ENCODE results near the gene PFDN4.
A peak's percentile ranks its signal among the peaks of the same experiment; 100 is the strongest.
"Not testable (repeated sequence)": the region's sequence is repeated elsewhere in the genome, so short reads cannot be mapped to it uniquely, and the experiment has no call there.

The PFDN4 gene

DNA sequence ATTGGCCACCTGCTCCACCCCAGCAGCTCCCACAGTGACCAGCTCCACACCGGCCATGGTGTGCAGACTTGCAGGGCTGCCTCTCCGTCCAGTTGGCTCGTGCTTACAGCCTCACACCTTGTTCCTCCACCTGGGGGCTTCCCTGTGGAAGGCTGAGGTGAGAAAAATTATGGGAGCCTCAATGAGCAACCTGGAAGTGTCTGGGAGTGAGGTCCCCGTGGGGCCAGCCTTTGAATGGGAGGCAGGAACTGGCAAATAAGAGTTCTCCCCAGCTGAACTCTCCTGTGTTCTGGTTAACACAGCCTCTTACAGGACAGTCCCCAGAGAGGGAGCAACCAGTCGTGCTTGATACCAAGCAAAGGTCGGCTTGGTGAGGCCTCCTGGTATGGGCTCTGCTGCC, 3.8 kb upstream of the PFDN4 start:
- DNase-seq, result no peak

DNA sequence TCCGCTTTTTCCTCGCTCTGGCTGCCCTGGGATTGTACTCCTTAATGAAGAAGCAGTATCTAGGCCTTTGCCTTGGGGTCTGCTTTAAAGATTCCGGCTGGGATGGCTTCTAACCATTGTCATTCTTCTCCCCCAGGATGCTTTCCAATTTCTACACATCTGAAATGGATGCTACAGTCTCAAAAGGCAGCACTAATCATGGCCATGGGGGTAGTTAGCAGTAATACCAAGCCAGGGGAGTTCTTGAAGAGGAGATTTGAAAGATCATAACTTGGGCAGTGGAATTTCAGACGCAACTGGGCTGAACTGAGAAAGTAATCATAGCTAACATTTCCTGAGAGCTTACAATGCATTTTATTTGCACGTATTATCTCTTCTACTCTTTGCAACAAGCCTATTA, 3.4 kb upstream of the PFDN4 start:
- no peak for DNase-seq

DNA sequence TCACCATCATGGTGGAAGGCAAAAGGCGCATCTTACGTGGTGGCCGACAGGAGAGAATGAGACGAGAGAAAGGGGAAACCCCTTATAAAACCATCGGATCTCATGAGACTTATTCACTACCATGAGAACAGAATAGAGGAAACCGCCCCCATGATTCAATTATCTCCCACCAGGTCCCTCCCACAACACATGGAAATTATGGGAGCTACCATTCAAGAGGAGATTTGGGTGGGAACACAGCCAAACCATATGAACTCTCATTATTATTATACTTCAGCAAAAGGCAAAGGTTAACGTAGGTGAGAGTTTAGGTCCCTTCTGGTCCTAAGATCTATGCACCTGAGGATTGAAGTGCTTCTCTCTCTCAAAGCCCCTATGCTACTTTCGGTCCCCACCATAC, 2.4 kb upstream of the PFDN4 start:
- DNase-seq, result no peak

DNA sequence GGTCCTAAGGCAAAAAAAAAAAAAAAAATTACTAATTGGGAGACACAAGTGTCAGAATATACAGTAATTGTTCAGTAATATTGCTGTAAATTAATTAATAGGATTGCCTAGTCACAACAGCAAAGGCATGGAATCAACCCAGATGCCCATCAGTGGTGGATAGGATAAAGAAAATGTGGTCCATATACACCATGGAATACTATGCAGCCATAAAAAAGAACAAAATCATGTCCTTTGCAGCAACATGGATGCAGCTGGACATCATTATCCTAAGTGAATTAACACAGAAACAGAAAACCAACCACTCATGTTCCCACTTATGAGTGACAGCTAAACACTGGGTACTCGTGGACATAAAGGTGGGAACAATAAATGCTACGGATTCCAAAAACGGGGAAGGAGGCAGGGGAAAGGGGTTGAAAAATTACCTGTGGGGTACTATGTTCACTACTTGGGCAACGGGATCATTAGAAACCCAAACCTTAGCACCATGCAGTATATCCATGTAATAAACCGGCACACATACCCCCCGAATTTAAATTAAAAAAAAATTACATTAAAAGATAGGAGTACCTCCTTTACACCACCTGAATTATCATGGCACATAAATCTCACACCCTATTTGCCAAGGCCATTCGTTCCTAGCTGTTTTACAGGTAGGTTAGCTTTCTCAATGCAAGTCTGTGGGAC, 689 bp upstream of the PFDN4 start:
- DNase-seq, result no peak

DNA sequence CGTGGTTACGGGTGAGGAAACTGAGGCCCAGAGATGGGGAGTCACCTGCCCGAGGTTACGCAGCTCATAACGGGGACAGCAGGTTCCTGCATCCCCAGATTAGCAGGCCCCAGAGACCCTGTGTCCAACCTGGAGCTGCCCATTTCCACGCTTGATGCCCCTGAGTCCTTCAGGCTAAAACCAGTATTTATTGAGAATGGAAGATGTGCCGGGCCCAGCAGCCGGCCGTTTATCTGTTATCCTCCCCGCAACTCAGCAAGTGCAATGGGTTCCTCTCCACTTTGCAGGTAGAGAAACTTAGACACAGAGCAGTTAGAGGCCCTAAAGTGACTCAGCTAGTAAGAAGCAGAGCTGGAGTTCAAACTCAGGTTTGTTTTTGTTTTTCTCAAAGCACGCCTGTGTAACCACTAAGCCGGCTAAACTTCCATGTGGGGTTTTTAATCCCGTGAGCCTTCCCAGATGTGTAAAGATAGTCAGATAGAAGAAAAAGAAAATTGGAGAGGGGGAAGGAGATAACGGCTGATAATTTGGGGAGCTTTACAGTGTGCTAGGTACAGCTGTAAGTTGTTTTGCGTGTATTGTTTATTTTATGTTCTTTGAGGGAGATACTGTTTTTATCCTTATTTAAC, 775 bp downstream of the PFDN4 start:
- peak; percentile 36 for DNase-seq

DNA sequence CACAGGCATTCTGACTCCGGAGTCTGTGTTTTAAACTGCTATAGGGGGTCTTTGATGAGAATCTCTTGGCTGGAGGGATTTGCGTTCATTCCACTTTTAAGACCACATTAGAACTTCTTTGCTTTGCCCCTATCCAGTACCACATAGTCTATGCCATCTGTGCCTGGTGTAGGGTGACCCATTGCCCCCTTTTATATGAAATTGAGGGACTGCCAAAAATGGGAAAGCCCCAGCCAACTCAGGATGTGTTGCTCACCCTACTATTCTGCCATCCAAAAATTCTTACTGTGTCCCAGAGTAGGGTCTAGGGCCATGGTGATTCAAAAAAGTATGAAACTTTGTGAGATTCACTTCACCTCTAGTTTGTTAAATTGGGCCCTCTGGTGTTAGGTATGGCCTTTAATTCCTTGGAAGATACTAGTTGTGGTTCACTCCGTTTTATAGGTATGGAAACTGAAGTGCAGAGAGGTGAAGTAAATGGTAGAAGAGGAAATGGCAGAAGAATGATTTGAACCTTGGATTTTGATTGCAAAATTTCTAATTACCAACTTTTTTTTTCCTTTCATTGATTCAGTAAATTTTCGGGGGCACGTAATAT, 1.4 kb downstream of the PFDN4 start:
- DNase-seq, result no peak

DNA sequence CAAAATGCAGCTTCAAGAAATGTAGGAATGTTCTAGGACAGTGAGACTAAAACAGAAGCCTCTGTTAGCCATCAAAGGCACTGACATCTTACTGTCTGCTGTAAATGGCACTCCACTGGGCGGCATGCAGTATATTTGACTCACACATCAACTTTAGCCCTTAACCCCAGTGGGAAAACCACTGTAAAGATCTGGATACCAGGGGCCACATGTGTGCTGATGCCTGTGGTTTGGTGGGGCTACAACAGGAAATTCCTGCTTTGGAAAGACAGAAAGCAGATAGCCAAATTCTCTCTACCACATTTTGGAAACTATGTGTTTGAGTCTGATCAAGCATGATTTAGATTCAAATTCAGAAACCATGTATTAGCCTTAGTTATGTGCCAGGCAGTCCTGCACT, 4.3 kb downstream of the PFDN4 start:
- no peak for DNase-seq

DNA sequence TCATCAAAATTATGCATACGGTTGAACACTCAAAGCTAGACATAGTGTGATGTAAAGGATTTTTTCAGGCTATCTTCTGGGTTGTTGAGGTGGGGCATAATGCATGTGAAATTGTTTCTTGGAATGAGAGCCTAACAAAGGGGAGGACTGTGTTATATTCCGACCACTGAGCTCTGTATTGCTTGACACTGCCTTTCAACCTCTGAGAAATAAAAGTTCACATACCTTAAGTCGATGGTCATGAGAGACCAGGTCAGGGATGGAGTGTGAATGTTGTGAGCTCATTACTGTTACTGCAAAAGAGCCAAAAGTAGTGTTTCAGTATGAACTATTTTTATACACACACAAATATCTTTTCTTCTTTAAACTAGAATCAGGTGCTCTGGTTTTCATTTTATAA, 5.0 kb downstream of the PFDN4 start:
- DNase-seq, result no peak

DNA sequence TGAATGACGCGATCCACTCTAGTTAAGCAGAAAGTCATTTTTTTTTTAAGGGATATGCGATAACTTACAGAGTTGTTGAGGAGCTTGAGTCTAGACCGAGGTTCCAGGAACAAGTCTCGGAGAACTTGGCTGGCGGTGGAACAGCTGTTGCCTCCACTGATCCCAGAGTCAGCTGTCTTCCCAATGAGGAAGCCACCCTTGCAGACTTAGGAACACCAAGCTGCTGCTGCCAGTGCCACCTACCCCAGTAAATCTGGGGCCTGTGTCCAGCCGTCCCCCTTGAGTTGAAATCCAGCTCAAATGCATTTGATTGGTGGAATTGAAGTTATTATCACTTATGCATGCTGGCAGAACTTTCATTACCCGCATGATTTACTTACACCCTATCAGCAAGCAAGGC, 6.7 kb downstream of the PFDN4 start:
- no peak for DNase-seq

DNA sequence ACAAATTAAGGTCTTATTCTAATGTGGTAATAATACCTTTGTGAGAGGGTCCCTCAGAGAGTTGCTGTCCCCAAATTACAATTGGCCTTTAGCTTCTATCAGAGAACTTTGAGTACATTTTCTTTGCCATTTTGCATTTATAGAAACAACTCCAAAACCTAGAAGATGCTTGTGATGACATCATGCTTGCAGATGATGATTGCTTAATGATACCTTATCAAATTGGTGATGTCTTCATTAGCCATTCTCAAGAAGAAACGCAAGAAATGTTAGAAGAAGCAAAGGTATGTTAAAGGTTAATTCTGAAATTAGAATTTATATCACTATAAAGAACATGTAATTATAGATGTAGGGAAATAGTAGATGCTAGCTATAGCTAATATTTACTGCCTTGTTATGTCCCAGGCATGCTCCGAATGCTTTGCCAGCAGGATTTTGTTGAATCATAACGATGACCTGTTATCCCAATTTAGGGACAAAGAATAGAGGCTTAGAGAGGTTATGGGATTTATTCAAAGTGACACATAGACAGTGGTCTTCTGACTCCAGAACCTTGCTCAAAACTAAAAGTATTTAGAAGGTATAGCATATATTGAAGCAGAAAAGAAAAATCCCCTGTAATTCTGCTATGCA, 7.4 kb downstream of the PFDN4 start:
- DNase-seq, result no peak

DNA sequence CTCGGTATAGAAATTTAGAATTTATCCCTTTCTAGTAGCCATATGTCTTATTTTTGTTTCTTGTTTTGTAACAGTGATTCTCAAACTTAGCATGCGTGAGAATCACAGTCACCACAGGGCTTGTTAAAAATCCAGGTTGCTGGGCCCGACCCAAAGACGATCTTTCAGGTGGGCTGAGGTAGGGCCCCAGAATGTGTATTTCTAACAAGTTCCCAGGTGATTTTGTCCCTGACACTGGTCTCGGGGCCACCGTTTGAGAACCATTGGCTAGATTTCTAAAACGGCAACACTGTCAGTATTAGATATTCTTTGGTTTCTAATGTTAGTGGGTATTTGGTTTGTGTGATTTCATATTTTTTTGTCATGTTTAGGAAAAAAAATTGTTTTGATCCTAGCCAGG, 9.9 kb downstream of the PFDN4 start:
- no peak for DNase-seq

DNA sequence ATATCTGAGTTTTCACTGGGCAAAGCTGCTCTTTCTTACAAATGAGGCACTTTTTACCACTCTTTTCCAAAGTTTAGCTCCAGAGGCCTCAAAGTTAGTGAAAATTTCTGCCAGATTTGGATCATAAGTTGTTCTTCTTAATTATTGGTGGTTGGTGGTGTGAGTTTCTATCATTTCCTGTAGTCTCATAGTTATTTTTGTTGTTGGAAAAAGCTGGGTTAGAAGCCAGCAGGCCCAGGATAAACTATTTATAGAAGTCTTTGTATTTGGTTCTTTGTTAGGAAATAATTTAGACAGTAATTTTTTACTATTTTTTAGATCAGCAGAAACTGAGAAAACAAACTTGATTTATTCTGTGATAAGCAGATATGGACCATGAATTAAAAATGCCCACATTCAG, 10.6 kb downstream of the PFDN4 start:
- no peak for DNase-seq

DNA sequence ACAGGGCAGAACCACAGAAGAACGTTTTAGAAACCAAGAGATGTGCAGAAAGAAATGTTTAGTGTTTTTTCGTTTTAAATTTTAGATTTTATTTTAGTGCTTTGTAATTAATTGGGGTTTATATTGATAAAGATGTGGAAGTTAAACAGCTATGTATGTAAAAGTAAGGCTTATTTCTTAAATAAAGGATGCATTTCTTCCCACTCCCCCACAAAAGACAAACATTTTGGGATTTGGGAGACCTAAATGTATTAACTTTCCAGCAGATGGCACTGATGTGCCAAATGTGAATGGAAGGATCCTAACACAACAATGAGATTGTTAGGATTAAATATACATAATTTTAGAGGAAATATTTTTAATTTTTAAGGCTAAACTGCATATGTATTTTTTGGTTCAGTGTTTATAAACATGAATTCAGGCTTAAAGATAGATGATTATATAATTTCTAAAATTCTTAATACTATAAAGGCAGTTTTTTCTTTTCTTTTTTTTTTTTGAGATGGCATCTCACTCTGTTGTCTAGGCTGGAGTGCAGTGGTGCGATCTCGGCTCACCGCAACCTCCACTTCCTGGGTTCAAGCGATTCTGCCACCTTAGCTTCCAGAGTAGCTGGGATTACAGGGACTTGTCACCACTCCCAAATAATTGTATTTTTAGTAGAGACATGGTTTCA, 12.0 kb downstream of the PFDN4 start:
- DNase-seq, result peak; percentile 54

DNA sequence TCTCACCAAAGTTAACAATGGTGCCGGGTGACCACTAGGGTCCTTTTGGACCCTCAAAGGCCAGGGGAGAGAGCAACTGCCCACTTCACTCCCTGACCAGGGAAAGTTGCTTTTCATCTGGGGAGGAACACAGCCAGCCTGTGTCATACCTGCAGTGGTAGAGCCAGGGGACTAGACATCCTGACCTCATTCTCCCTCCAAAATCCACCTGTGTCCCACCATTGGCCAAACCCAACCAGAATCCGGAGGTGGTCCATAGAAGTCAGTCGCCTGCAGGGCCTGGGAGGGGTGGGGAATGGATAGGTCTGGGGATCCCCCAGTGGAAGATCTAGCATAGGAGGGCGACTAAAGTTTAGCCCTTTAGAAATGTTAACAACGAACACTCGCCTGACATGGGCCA, 12.8 kb downstream of the PFDN4 start:
- DNase-seq, result no peak

DNA sequence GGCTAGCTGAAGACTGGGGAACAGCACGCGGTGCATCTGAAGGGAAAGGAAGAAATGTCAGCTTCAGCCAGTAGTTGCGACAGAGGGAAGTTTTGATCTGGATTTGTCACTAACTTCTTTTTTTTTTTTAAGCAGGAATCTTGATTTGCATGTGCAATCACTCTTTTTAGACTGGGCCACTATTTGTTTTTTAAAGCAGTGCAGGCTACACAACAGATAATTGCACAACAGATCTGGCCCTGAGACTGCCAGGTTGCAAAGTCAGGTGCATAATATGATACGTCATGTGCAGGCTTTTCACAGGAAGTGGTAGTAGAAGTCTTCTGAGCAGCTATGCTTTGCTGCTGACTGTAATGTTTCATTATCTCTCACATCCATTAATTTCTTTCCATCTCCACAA, 13.5 kb downstream of the PFDN4 start:
- DNase-seq, result no peak

DNA sequence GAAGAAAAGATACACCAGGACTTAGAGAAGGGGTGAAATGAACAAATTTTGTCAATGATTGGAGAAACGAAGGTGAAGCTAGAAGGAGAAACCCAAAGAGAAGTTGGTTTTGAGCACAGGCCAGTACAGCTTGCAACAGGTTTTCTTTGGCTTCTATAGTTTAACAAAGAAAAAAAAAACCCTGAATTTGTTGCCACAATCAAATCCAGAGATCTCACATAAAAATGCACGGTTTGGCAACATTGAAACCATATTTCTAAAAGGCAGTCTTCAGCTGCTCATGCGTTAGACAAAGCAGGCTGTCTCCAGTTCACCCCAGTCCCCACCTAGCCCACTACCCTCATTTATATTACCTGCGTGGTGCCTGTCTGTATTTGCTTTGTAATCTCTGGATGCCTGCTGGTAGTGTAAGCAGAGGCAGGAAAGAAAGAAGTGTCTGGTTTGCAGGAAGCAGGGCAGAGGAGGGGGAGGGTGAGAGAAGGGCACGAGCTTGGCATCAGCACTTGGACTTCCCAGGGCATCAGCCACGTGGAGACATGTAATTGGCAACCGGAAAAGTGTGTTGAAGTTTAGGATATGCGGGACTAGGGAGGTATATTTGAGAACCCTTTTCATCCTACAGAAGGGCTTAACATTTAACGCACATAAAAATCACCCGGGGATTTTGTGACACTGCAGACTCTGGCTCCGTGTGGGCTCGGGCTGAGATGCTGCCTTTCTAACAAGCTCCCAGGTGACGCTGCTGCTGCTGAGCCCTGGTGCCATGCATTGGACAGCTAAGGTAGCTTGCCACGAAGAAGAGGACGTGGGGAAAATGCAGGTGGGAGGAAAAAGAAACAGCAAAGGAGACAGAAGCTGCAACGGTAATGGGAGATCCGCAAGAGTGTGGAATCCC, 14.4 kb downstream of the PFDN4 start:
- DNase-seq, result peak; percentile 76

DNA sequence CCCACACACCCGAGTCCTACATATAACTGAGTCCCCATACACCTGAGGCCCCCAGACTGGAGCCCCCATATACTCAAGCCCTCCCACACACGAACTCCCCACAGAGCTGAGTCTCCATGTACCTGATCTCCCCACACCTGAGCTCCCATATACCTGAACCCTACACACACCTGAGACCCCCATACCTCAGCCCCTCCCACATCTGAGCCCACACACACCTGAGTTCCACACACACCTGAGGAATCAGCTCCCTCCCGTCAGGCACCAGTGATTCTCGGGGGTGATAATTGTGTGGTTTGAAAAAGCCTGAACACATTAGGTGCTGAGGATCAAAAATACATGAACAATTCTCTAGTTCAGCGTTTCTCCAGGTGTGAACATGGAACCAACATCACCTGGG, 15.4 kb downstream of the PFDN4 start:
- no peak for DNase-seq

DNA sequence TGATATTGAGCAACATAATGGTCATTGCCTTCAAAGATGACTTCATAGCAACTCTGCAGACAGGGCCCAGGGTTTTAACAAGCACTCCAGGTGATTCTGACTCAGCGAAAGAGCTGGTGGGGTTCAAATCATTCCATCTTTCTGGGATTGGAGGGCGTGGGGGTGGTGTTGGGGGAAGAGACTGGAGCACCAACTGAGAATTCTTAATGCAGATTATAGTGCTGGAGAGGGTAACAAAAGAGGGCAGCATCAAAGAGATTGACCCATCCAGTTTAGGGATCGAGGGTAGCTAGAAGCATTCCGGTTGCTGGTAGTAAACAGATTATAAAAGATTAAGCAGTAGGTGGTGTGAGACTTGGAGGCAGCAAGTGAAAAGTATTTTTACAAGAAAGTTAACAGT, 15.9 kb downstream of the PFDN4 start:
- DNase-seq, result no peak

DNA sequence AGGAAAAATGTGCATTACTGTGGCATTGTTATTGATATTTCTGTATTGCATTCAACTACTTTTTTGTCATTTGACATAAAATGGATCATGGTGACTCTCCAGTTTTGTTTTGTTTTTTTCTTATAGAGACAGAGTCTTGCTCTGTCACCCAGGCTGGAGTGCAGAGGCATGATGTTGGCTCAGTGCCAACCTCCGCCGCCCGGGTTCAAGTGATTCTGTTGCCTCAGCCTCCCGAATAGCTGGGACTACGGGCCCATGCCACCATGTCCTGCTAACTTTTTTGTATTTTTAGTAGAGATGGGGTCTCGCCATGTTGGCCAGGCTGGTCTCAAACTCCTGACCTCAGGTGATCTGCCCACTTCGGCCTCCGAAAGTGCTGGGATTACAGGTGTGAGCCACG, 16.8 kb downstream of the PFDN4 start:
- not testable (repeated sequence) for DNase-seq

DNA sequence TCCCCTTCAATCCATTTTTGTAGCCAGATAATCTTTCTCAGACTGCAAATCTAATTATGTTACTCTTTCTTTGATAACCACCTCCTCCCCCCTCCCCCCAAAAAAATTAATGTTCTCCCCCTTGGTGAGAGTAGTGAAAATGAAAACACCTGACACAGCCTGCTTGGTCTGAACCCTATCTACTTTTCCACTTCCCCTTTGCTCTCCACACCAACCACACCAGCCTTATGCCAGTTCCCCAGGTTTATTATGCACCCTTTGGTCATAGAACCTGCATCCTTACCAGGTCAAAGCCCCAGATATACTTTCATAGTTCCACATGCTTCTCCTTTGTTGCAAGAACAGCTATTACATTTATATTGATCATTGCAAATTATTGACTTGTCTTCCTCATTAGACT, 19.4 kb downstream of the PFDN4 start:
- DNase-seq, result no peak

DNA sequence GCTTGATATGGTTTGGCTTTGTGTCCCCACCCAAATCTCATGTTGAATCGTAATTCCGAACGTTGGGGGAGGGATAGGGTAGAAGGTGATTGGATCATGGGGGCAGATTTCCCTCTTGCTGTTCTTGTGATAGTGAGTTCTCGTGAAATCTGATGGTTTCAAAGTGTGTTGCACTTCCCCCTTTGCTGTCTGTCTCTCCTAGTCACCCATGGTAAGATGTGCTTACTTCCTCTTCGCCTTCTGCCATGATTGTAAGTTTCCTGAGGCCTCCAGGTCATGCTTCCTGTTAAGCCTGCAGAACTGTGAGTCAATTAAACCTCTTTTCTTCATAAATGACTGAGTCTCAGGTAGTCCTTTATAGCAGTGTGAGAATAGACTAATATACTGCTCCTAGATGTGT, 19.9 kb downstream of the PFDN4 start:
- DNase-seq, result no peak

DNA sequence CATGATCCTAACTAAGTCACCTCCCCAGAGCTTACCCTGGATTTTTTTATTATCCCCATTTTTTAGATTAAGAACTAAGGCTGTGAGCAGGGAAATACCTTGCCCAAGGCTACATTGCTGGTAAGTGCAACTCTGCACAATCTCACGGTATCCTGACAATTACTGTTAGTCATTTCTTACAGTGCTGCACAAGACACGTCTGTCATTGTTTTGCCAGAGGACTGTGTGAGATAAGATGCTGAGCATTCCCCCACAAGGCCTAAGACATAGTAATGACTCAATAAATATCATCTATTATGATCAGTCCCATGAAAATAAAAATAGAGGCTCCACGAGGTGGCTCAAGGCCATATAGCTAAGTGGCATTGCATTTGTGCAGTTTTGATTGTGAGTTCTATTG, 21.0 kb downstream of the PFDN4 start:
- no peak for DNase-seq

Measured in NCI-H1092 treated with DMSO at 0.1 percent for 48 hours (cell line).